Measurements from ENCODE around the gene CCDC116.
"Not testable (repeated sequence)": the region's sequence is repeated elsewhere in the genome, so short reads cannot be mapped to it uniquely, and the experiment has no call there.

CCDC116 gene

GRCh38 chr22:21640810-21641209 is 8.2 kb downstream of the CCDC116 start:
- TF ChIP-seq LEF1 (IDR thresholded peaks at IDR 0.05; ENCODE audit: borderline replicate concordance) (no peak), L3MBTL2 (conservative IDR thresholded peaks at IDR 0.05) (no peak), ARNT (IDR thresholded peaks at IDR 0.05) (no peak), SP1 (IDR thresholded peaks at IDR 0.05) (no peak)
- POLR2A ChIA-PET, result interaction anchor here (1.1 to 3.7 kb wide), 8 partner anchors 11 to 47 kb away, joined by 3 to 76 read pairs (median 5); partner anchors contain the start of genes PPIL2 and YDJC

GRCh38 chr22:21641417-21641788 is 8.8 kb downstream of the CCDC116 start:
- no peak for DNase-seq (ENCODE audit: extremely low spot score)
- ChIA-PET POLR2A (interaction anchor here (1.1 to 3.7 kb wide), 9 partner anchors 7 to 48 kb away, joined by 3 to 76 read pairs (median 5); partner anchors contain the start of genes PPIL2 and YDJC), CTCF (interaction anchor here (0.6 to 3.2 kb wide), 10 partner anchors 11 to 99 kb away, joined by 3 to 63 read pairs (median 4); partner anchors contain the start of genes CCDC116 and YDJC)
- no peak for TF ChIP-seq NFRKB (IDR thresholded peaks at IDR 0.05)
- TF ChIP-seq ELF4 (IDR thresholded peaks at IDR 0.05), result no peak
- TF ChIP-seq TARDBP (IDR thresholded peaks at IDR 0.05), result no peak
- TF ChIP-seq LEF1 (IDR thresholded peaks at IDR 0.05; ENCODE audit: borderline replicate concordance), result no peak

More at GRCh38 chr22:21640810-21641209, 8.2 kb downstream of the CCDC116 start:
- CTCF ChIA-PET, result interaction anchor here (0.5 to 3.2 kb wide), 9 partner anchors 10 to 47 kb away, joined by 3 to 63 read pairs (median 4); partner anchors contain the start of genes CCDC116 and YDJC
- DNase-seq (ENCODE audit: extremely low spot score), result no peak

- no peak for TF ChIP-seq NFRKB (IDR thresholded peaks at IDR 0.05)
- no peak for TF ChIP-seq TARDBP (IDR thresholded peaks at IDR 0.05)
- no peak for TF ChIP-seq CTBP1 (IDR thresholded peaks at IDR 0.05; ENCODE audit: borderline replicate concordance)
- no peak for TF ChIP-seq SUZ12 (IDR thresholded peaks at IDR 0.05)
- no peak for TF ChIP-seq ARNT (IDR thresholded peaks at IDR 0.05)
- peak; percentile 96 for TF ChIP-seq L3MBTL2 (conservative IDR thresholded peaks at IDR 0.05)
- no peak for TF ChIP-seq LEF1 (IDR thresholded peaks at IDR 0.05; ENCODE audit: borderline replicate concordance)
- 0 out of 2 replicates have a peak, but pooled peaks have one; percentile 42 for TF ChIP-seq HDGF (IDR thresholded peaks at IDR 0.05; ENCODE audit: borderline replicate concordance)
- TF ChIP-seq FOXM1 (IDR thresholded peaks at IDR 0.05; ENCODE audit: borderline replicate concordance), result no peak
- TF ChIP-seq PKNOX1 (IDR thresholded peaks at IDR 0.05), result peak; percentile 64
- no peak for TF ChIP-seq SP1 (IDR thresholded peaks at IDR 0.05)
Observed at GRCh38 chr22:21641789-21642583, 9.4 kb downstream of the CCDC116 start, which contains the start of gene SDF2L1. SDF2L1 (plus strand) TSS chr22:21642302; CDS start chr22:21642337, 35 bp downstream.

GRCh38 chr22:21642584-21643448 is 10.3 kb downstream of the CCDC116 start:
- no peak for TF ChIP-seq ZNF384 (IDR thresholded peaks at IDR 0.05)
- peak; percentile 64 for TF ChIP-seq L3MBTL2 (conservative IDR thresholded peaks at IDR 0.05)
- ChIA-PET POLR2A (interaction anchor here (0.6 to 3.7 kb wide), 9 partner anchors 9 to 74 kb away, joined by 3 to 76 read pairs (median 6); partner anchors contain the start of genes CCDC116, PPIL2 and YDJC), CTCF (interaction anchor here (0.8 to 3.2 kb wide), 17 partner anchors 9 to 641 kb away, joined by 3 to 63 read pairs (median 5); partner anchors contain the start of genes CCDC116, PPIL2, THAP7 and YDJC)
- peak; percentile 75 for DNase-seq (ENCODE audit: extremely low spot score)

More at GRCh38 chr22:21641789-21642583, 9.4 kb downstream of the CCDC116 start, which contains the start of gene SDF2L1:
- DNase-seq (ENCODE audit: extremely low spot score), result peak; percentile 98
- POLR2A ChIA-PET, result interaction anchor here (1.1 to 3.7 kb wide), 11 partner anchors 8 to 73 kb away, joined by 3 to 76 read pairs (median 6); partner anchors contain the start of genes PPIL2 and YDJC
- CTCF ChIA-PET, result interaction anchor here (0.9 to 3.2 kb wide), 14 partner anchors 8 to 100 kb away, joined by 3 to 63 read pairs (median 5); partner anchors contain the start of genes CCDC116 and YDJC

- no peak for DNase-seq (ENCODE audit: extremely low spot score)
- CTCF ChIA-PET, result interaction anchor here (0.8 to 3.2 kb wide), 10 partner anchors 8 to 196 kb away, joined by 3 to 63 read pairs (median 6); partner anchors contain the start of genes CCDC116, PPIL2 and YDJC
- POLR2A ChIA-PET, result interaction anchor here (1.2 to 3.7 kb wide), 7 partner anchors 9 to 75 kb away, joined by 3 to 76 read pairs (median 7); partner anchors contain the start of genes PPIL2 and YDJC
- TF ChIP-seq FOXM1 (IDR thresholded peaks at IDR 0.05; ENCODE audit: borderline replicate concordance) (no peak), ELF4 (IDR thresholded peaks at IDR 0.05) (no peak), HDGF (IDR thresholded peaks at IDR 0.05; ENCODE audit: borderline replicate concordance) (no peak), L3MBTL2 (conservative IDR thresholded peaks at IDR 0.05) (no peak), SUZ12 (IDR thresholded peaks at IDR 0.05) (no peak), ARNT (IDR thresholded peaks at IDR 0.05) (no peak), PKNOX1 (IDR thresholded peaks at IDR 0.05) (no peak), CTBP1 (IDR thresholded peaks at IDR 0.05; ENCODE audit: borderline replicate concordance) (no peak), TARDBP (IDR thresholded peaks at IDR 0.05) (no peak), SP1 (IDR thresholded peaks at IDR 0.05) (no peak), LEF1 (IDR thresholded peaks at IDR 0.05; ENCODE audit: borderline replicate concordance) (no peak), FOXK2 (IDR thresholded peaks at IDR 0.05) (no peak), BHLHE40 (IDR thresholded peaks at IDR 0.05; ENCODE audit: borderline replicate concordance) (no peak)
Observed at GRCh38 chr22:21643533-21644357, 11.2 kb downstream of the CCDC116 start.

- ChIA-PET POLR2A (interaction anchor here (2.0 kb wide), 1 partner anchor 16 kb away, joined by 5 read pairs; the partner anchor contains the start of gene YDJC), CTCF (interaction anchor here (0.6 to 1.6 kb wide), 4 partner anchors 16 to 62 kb away, joined by 3 to 15 read pairs (median 4); no protein-coding TSS in a partner anchor)
- not testable (repeated sequence) for DNase-seq (ENCODE audit: extremely low spot score)
Observed at GRCh38 chr22:21645513-21645912, 13.0 kb downstream of the CCDC116 start.
